K562 (cell line): Measurements from ENCODE around the gene FCAR. TPM values are rescaled to one million over a fixed set of nuclear protein-coding genes. Genes with fewer than 3 reads are reported as not detected.

Experiments used
- CLOCK ChIP-seq: fragments of 250-450 bp; sonication (Bioruptor Pico); IDR thresholded peaks from 2 replicates; pipeline ENCODE4 v1.4.0; 2020; ENCODE audit warnings: mild to moderate bottlenecking, moderate library complexity, borderline replicate concordance
- COPS2 ChIP-seq: fragments of 450-650 bp; conservative IDR thresholded peaks from 2 replicates; pipeline ENCODE4 v1.6.1; 2016; ENCODE audit warnings: mild to moderate bottlenecking, moderate library complexity
- CTCFL ChIP-seq: IDR thresholded peaks from 2 replicates; pipeline ENCODE4 v1.6.1; 2011; ENCODE audit warnings: borderline replicate concordance, low read depth, mild to moderate bottlenecking, moderate library complexity, low read length; ENCODE audit not compliant: insufficient read depth, poor library complexity, severe bottlenecking
- DEAF1 ChIP-seq: fragments of 450-650 bp; formaldehyde crosslinking; IDR thresholded peaks from 2 replicates; pipeline ENCODE4 v1.4.0; 2020; ENCODE audit warnings: mild to moderate bottlenecking, moderate library complexity
- EGR1 ChIP-seq: fragments of 450-650 bp; conservative IDR thresholded peaks from 2 replicates; pipeline ENCODE4 v1.6.1; 2017; ENCODE audit warnings: mild to moderate bottlenecking
- GATA2 ChIP-seq: sonication (generic); formaldehyde crosslinking; IDR thresholded peaks from 2 replicates; pipeline ENCODE4 v1.4.0; 2020; ENCODE audit warnings: mild to moderate bottlenecking, missing genetic modification reagents
- GATAD2B ChIP-seq: fragments of 450-650 bp; IDR thresholded peaks from 2 replicates; pipeline ENCODE4 v1.6.1; 2017; ENCODE audit warnings: mild to moderate bottlenecking, borderline replicate concordance
- HDAC3 ChIP-seq: fragments of 450-650 bp; IDR thresholded peaks from 2 replicates; pipeline ENCODE4 v1.6.1; 2018; ENCODE audit warnings: borderline replicate concordance, mild to moderate bottlenecking, moderate library complexity; ENCODE audit not compliant: partially characterized antibody
- KDM1A ChIP-seq, 2 experiments: fragments of 450-650 bp; IDR thresholded peaks; 2 replicates each; pipeline ENCODE4 v1.6.1; 2016; ENCODE audit warnings: mild to moderate bottlenecking in 2 of 2
- KLF16 ChIP-seq: IDR thresholded peaks from 2 replicates; pipeline ENCODE4 v1.6.1; 2016; ENCODE audit warnings: antibody characterized with exemption
- MTA2 ChIP-seq: fragments of 450-650 bp; IDR thresholded peaks from 2 replicates; pipeline ENCODE4 v1.6.1; 2016; ENCODE audit warnings: low read depth
- MYBL2 ChIP-seq, 2 experiments: fragments of 450-650 bp in 1 of 2; sonication (generic) in 1 of 2; formaldehyde crosslinking in 1 of 2; IDR thresholded peaks; 2 replicates each; pipeline versions ENCODE4 v1.6.1 to v1.8.1; 2017 to 2022; ENCODE audit warnings: borderline replicate concordance in 1 of 2, inconsistent platforms in 1 of 2, low read depth in 1 of 2, mild to moderate bottlenecking in 1 of 2, missing genetic modification reagents in 1 of 2, moderate library complexity in 1 of 2
- ZNF407 ChIP-seq: fragments of 450-650 bp; IDR thresholded peaks from 2 replicates; pipeline ENCODE4 v1.6.1; 2016; ENCODE audit warnings: low read depth
- ZNF717 ChIP-seq: fragments of 250-450 bp; sonication (Bioruptor Pico); IDR thresholded peaks from 2 replicates; pipeline ENCODE4 v1.5.0; 2021
- polyA plus RNA-seq, 8 experiments: library from polyadenylated mRNA; depleted of rRNA in 4 of 8; stranded (reverse) in 5 of 8; unstranded in 3 of 8; fragments of >200 nt; fragmentation: Nextera tagmentation in 2 of 8; fragmentation: Illumina TruSeq in 1 of 8; extraction: Ambion mirVana in 2 of 8; extraction: Trizol in 1 of 8; gene quantifications; 2 replicates each; pipeline versions ENCODE4 v1.2.1 to v1.2.3, GENCODE V29; 2011 to 2014; ENCODE audit warnings: inconsistent platforms in 1 of 8, missing spikeins in 1 of 8
- total RNA-seq, 7 experiments: library from RNA; depleted of rRNA in 6 of 7; stranded (reverse); fragments of >200 nt in 6 of 7; fragmentation: Illumina TruSeq in 2 of 7; extraction: Trizol in 2 of 7; gene quantifications; 2 replicates each; pipeline versions ENCODE4 v1.2.1 to v1.2.3, GENCODE V29; 2011 to 2021; ENCODE audit warnings: low replicate concordance in 1 of 7

Gene FCAR
- total and polyA plus RNA-seq, 9 of the 15 experiments (the other 6 are each of a cell fraction or from before 2014, with no cell fraction given) = not detected

- TF ChIP-seq ZNF407 (no peak), ZNF717 (CRISPR knock-in tag) (no peak), MTA2 (peak; percentile 53; the same call in 1 of the 2 replicates), CTCFL (no peak), CLOCK (CRISPR knock-in tag) (no peak), DEAF1 (CRISPR knock-in tag) (no peak), KDM1A (IDR thresholded peaks at IDR 0.05) (no peak; a peak in 1 of 4 replicates), GATAD2B (no peak), COPS2 (no peak), MYBL2 (IDR thresholded peaks at IDR 0.05; ENCODE audit: low read depth) (no peak), MYBL2 (CRISPR knock-in tag; IDR thresholded peaks at IDR 0.05; ENCODE audit: borderline replicate concordance) (no peak), HDAC3 (peak; percentile 27), KLF16 (0 out of 2 replicates have a peak, but pooled peaks have one; percentile 35), EGR1 (no peak), GATA2 (CRISPR knock-in tag) (peak; percentile 37)
These were observed 31.4 kb downstream of the FCAR start (continued) for GRCh38 chr19:54905421-54905802.
